ENCODE results near the gene NFAT5.

DNA sequence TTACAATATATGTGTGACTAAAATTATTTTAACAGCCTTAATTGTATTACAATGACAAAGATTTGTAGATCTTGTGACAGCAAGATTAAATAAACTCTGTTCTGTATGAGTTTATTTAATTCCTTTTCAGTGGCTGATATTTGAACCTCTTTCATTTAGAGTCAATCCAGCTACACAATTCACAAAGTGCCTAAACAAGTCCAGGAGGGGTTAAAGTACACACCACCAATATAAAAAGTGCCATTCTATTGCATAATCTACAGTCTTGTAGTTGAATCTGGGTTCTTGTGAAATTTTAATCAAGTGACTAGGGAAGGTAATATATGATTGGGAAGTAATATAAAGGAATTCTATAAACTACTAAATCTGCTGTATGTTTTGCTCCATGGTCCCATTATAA lies 3.9 kb upstream of the NFAT5 start:
- TF ChIP-seq, protein P1, sequence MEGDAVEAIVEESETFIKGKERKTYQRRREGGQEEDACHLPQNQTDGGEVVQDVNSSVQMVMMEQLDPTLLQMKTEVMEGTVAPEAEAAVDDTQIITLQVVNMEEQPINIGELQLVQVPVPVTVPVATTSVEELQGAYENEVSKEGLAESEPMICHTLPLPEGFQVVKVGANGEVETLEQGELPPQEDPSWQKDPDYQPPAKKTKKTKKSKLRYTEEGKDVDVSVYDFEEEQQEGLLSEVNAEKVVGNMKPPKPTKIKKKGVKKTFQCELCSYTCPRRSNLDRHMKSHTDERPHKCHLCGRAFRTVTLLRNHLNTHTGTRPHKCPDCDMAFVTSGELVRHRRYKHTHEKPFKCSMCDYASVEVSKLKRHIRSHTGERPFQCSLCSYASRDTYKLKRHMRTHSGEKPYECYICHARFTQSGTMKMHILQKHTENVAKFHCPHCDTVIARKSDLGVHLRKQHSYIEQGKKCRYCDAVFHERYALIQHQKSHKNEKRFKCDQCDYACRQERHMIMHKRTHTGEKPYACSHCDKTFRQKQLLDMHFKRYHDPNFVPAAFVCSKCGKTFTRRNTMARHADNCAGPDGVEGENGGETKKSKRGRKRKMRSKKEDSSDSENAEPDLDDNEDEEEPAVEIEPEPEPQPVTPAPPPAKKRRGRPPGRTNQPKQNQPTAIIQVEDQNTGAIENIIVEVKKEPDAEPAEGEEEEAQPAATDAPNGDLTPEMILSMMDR (IDR thresholded peaks at IDR 0.05; ENCODE audit: borderline replicate concordance, extremely low read depth, low read length, poor library complexity, severe bottlenecking): no peak
- no peak for TF ChIP-seq EZH2 (IDR thresholded peaks at IDR 0.05; ENCODE audit: borderline replicate concordance, low read depth, low read length, severe bottlenecking)

Data from DND-41 (cell line).